IMR-90 (cell line): Measurements from ENCODE around the gene KNCN. TPM values are rescaled to one million over a fixed set of nuclear protein-coding genes. Genes with fewer than 3 reads are reported as not detected.

Experiments used
- ATAC-seq: fragments of 200-7000 bp; cut with Tn5 transposase; 2 replicates; pipeline ENCODE4 v1.9.1; 2020; ENCODE audit warnings: low read depth, mild to moderate bottlenecking, moderate library complexity
- BruUV-seq: library from RNA; stranded (reverse); fragments of 400-500 nt; replicated peaks from 2 replicates; lab custom pipeline; 2021; lab: Mats Ljungman, UMichigan
- CTCF ChIA-PET: fragments of 300-600 bp; formaldehyde crosslinking; extraction: SDS; loops from one replicate; lab custom pipeline; 2021; ENCODE audit warnings: antibody characterized with exemption; lab: Yijun Ruan, JAX
- POLR2A ChIA-PET: fragments of 300-600 bp; sonication (Branson Sonifier 250); formaldehyde crosslinking; loops from one replicate; lab custom pipeline; 2022; ENCODE audit warnings: antibody characterized with exemption; ENCODE audit not compliant: unreplicated experiment; lab: Charles Lee
- DNase-seq: peaks from one replicate; pipeline ENCODE4 v3.0.0; 2013
- H2AFZ ChIP-seq: replicated peaks from 2 replicates; pipeline ENCODE3; 2013; ENCODE audit warnings: low read length, mild to moderate bottlenecking; ENCODE audit not compliant: poor library complexity
- H2AK5ac ChIP-seq: 2 replicates; pipeline ENCODE4 v1.6.1; 2013; ENCODE audit warnings: low read depth, low read length, inconsistent platforms
- H2AK9ac ChIP-seq: replicated peaks from 2 replicates; pipeline ENCODE3; 2013; ENCODE audit warnings: mild to moderate bottlenecking, low read depth, low read length, moderate library complexity; ENCODE audit not compliant: poor library complexity
- H2BK120ac ChIP-seq: 2 replicates; pipeline ENCODE4 v1.6.1; 2013; ENCODE audit warnings: low read depth, low read length, inconsistent platforms
- H2BK15ac ChIP-seq: 3 replicates; pipeline ENCODE4 v1.6.1; 2013; ENCODE audit warnings: low read depth, low read length, inconsistent platforms
- H2BK20ac ChIP-seq: 2 replicates; pipeline ENCODE4 v1.6.1; 2013; ENCODE audit warnings: low read depth, mild to moderate bottlenecking, inconsistent platforms, low read length, moderate library complexity
- H2BK5ac ChIP-seq: 2 replicates; pipeline ENCODE4 v1.6.1; 2013; ENCODE audit warnings: mild to moderate bottlenecking, low read depth, low read length, inconsistent platforms; ENCODE audit not compliant: poor library complexity, severe bottlenecking
- H3K14ac ChIP-seq: replicated peaks from 2 replicates; pipeline ENCODE4 v1.6.1; 2013; ENCODE audit warnings: low read depth, low read length, inconsistent platforms
- H3K18ac ChIP-seq: 2 replicates; pipeline ENCODE4 v1.6.1; 2013; ENCODE audit warnings: low read depth, low read length, control low read depth
- H3K23ac ChIP-seq: 2 replicates; pipeline ENCODE4 v1.6.1; 2013; ENCODE audit warnings: low read depth, low read length, inconsistent platforms
- H3K27ac ChIP-seq: 2 replicates; pipeline ENCODE4 v1.5.1; 2013; ENCODE audit warnings: mild to moderate bottlenecking, control low read depth, low read length; ENCODE audit not compliant: insufficient read depth
- H3K27me3 ChIP-seq: 2 replicates; pipeline ENCODE4 v1.6.1; 2013; ENCODE audit warnings: low read length; ENCODE audit not compliant: control insufficient read depth, insufficient read depth
- H3K36me3 ChIP-seq: 2 replicates; pipeline ENCODE4 v1.6.1; 2013; ENCODE audit warnings: low read length, mixed read lengths; ENCODE audit not compliant: control insufficient read depth, insufficient read depth
- H3K4ac ChIP-seq: 2 replicates; pipeline ENCODE4 v1.6.1; 2013; ENCODE audit warnings: low read depth, low read length, inconsistent platforms
- H3K4me1 ChIP-seq: 2 replicates; pipeline ENCODE4 v1.6.1; 2013; ENCODE audit warnings: low read length, mixed read lengths; ENCODE audit not compliant: control insufficient read depth, insufficient read depth
- H3K4me2 ChIP-seq: 2 replicates; pipeline ENCODE4 v1.6.1; 2013; ENCODE audit warnings: low read depth, mild to moderate bottlenecking, control low read depth, low read length, moderate library complexity
- H3K4me3 ChIP-seq: 2 replicates; pipeline ENCODE4 v1.5.1; 2013; ENCODE audit warnings: low read depth, mild to moderate bottlenecking, control low read depth, low read length, moderate library complexity; ENCODE audit not compliant: insufficient read depth
- H3K56ac ChIP-seq: 2 replicates; pipeline ENCODE4 v1.6.1; 2013; ENCODE audit warnings: low read length, inconsistent platforms; ENCODE audit not compliant: insufficient read depth; ENCODE audit errors: extremely low read depth
- H3K79me1 ChIP-seq, 2 experiments: 2 replicates each; pipeline ENCODE4 v1.6.1; 2013; ENCODE audit warnings: low read length in 2 of 2, inconsistent platforms in 1 of 2, low read depth in 1 of 2
- H3K9ac ChIP-seq: 2 replicates; pipeline ENCODE4 v1.6.1; 2013; ENCODE audit warnings: low read depth, low read length, control low read depth
- H3K9me1 ChIP-seq: 2 replicates; pipeline ENCODE4 v1.6.1; 2013; ENCODE audit warnings: low read length, inconsistent platforms; ENCODE audit not compliant: insufficient read depth
- H3K9me3 ChIP-seq: 2 replicates; pipeline ENCODE4 v1.6.1; 2013; ENCODE audit warnings: low read length; ENCODE audit not compliant: control insufficient read depth, insufficient read depth
- H4K20me1 ChIP-seq: 2 replicates; pipeline ENCODE4 v1.6.1; 2013; ENCODE audit warnings: low read length, inconsistent platforms; ENCODE audit not compliant: insufficient read depth
- H4K5ac ChIP-seq: 2 replicates; pipeline ENCODE4 v1.6.1; 2013; ENCODE audit warnings: mild to moderate bottlenecking, low read depth, low read length, control low read depth
- H4K8ac ChIP-seq, 2 experiments: 2 replicates each; pipeline ENCODE4 v1.6.1; 2013; ENCODE audit warnings: low read depth in 2 of 2, low read length in 2 of 2, control low read depth in 1 of 2, inconsistent platforms in 1 of 2
- H4K91ac ChIP-seq: 2 replicates; pipeline ENCODE4 v1.6.1; 2013; ENCODE audit warnings: low read depth, low read length, inconsistent platforms; ENCODE audit not compliant: insufficient read depth
- BHLHE40 ChIP-seq: fragments of 150-350 bp; IDR thresholded peaks from 2 replicates; pipeline ENCODE4 v1.6.1; 2016; ENCODE audit warnings: mild to moderate bottlenecking, low read depth, low read length
- CEBPB ChIP-seq: IDR thresholded peaks from 2 replicates; pipeline ENCODE4 v1.6.1; 2012; ENCODE audit warnings: low read depth, low read length, improper control_type of control experiment
- CHD1 ChIP-seq: IDR thresholded peaks from 2 replicates; pipeline ENCODE4 v1.6.1; 2012; ENCODE audit warnings: low read depth, low read length, improper control_type of control experiment
- FOS ChIP-seq: fragments of 150-350 bp; IDR thresholded peaks from 2 replicates; pipeline ENCODE4 v1.6.1; 2016; ENCODE audit warnings: low read depth, low read length
- MAFK ChIP-seq: IDR thresholded peaks from 2 replicates; pipeline ENCODE4 v1.6.1; 2012; ENCODE audit warnings: low read depth, low read length, improper control_type of control experiment
- MAZ ChIP-seq: IDR thresholded peaks from 2 replicates; pipeline ENCODE4 v1.6.1; 2012; ENCODE audit warnings: low read depth, mild to moderate bottlenecking, low read length, improper control_type of control experiment, moderate library complexity, borderline replicate concordance
- MXI1 ChIP-seq: IDR thresholded peaks from 2 replicates; pipeline ENCODE4 v1.6.1; 2012; ENCODE audit warnings: low read depth, mild to moderate bottlenecking, low read length, moderate library complexity, borderline replicate concordance
- NFE2L2 ChIP-seq: fragments of 150-350 bp; IDR thresholded peaks from 2 replicates; pipeline ENCODE4 v1.6.1; 2016; ENCODE audit warnings: low read depth, mild to moderate bottlenecking, low read length
- POLR2A ChIP-seq: IDR thresholded peaks from 2 replicates; pipeline ENCODE4 v1.6.1; 2012; ENCODE audit warnings: mild to moderate bottlenecking, low read depth, low read length
- RAD21 ChIP-seq: IDR thresholded peaks from 2 replicates; pipeline ENCODE4 v1.6.1; 2012; ENCODE audit warnings: low read length, improper control_type of control experiment
- RCOR1 ChIP-seq: IDR thresholded peaks from 2 replicates; pipeline ENCODE4 v1.6.1; 2012; ENCODE audit warnings: mild to moderate bottlenecking, low read length, improper control_type of control experiment; ENCODE audit not compliant: insufficient replicate concordance
- RFX5 ChIP-seq: IDR thresholded peaks from 2 replicates; pipeline ENCODE4 v1.8.0; 2012; ENCODE audit warnings: low read depth, mild to moderate bottlenecking, low read length, moderate library complexity
- SMC3 ChIP-seq: fragments of 150-350 bp; IDR thresholded peaks from 2 replicates; pipeline ENCODE4 v1.6.1; 2016; ENCODE audit warnings: low read depth, mild to moderate bottlenecking, antibody characterized with exemption, low read length, moderate library complexity
- WGBS, 2 experiments: methylation state at CpG; one replicate each; pipeline versions ENCODE4 v1.1.5 to v1.1.7; 2013; ENCODE audit warnings: missing lambda C conversion rate in 2 of 2; ENCODE audit not compliant: insufficient read length in 1 of 2; ENCODE audit errors: extremely low coverage in 2 of 2; 5-methylcytosine and 5-hydroxymethylcytosine counted together
- dilution Hi-C: fragments of 300-500 bp; cut with HindIII; formaldehyde crosslinking; loops from one replicate; pipeline ENCODE4 v1.14.3; 2018; ENCODE audit warnings: low sequenced_read_pairs; ENCODE audit not compliant: unreplicated experiment
- in situ Hi-C: fragments of 300-500 bp; cut with MboI; formaldehyde crosslinking; loops from 3 replicates; pipeline ENCODE4 v1.14.3; 2019; ENCODE audit warnings: low sequenced_read_pairs, inconsistent platforms, mixed read lengths
- intact Hi-C: fragments of 100-400 bp; cut with micrococcal nuclease; formaldehyde crosslinking; loops from 2 replicates; pipeline ENCODE4 v1.10.0; 2022
- polyA plus RNA-seq, 3 experiments: library from polyadenylated mRNA; depleted of rRNA; stranded (reverse); fragments of >200 nt; gene quantifications; 2 replicates each; pipeline ENCODE4 v1.2.3, GENCODE V29; 2012; ENCODE audit warnings: low replicate concordance in 1 of 3
- total RNA-seq: library from RNA; depleted of rRNA; stranded (reverse); fragments of >200 nt; gene quantifications from 2 replicates; pipeline ENCODE4 v1.2.3, GENCODE V29; 2012
- TF ChIP-seq, protein P1 (sequence below): conservative IDR thresholded peaks from 2 replicates; pipeline ENCODE4 v1.5.1; 2012; ENCODE audit warnings: mild to moderate bottlenecking, low read depth, low read length, improper control_type of control experiment
- TF ChIP-seq, protein P2 (sequence below): fragments of 150-350 bp; IDR thresholded peaks from 2 replicates; pipeline ENCODE4 v1.6.1; 2016; ENCODE audit warnings: low read depth, mild to moderate bottlenecking, low read length, moderate library complexity, borderline replicate concordance
- TF ChIP-seq, protein P3 (sequence below): fragments of 150-350 bp; IDR thresholded peaks from 2 replicates; pipeline ENCODE4 v1.6.1; 2017; ENCODE audit warnings: mild to moderate bottlenecking, antibody characterized with exemption, low read length, low read depth

KNCN gene
- total and polyA plus RNA-seq, 2 of the 4 experiments (the other 2 are of a cell fraction) = not detected

DNA sequence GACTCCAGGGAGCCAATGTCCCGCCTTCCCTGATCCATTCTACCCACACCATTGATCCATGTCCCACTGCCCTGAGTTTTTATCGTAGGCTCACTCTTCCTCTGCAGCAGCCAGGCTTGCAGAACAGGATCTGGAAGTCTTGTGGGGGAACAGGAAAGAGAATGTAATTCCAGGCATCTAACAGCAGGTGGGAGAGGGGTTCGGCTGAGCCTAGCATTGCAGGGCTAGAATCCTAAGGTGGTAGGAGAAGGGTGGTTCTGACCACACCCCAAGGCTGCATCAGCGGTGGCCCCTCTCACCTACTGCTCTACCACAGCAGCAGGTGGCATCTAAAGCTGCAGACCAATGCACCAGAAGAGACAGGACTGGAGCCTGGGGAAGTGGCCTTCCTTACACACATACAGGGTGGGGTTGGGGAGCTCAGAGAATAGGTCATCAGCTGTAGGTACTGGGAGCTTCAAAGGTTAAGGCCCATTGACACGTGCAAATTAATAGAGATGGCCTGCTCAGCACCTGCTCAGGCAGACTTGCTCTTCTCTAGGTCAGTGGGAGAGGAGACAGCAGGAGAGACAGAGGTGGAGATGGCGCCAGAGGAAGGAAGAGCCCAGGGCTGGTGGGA is 20.5 kb downstream of the KNCN start:
- dilution Hi-C loops (no loop called here), intact Hi-C loops (loop anchor here (10.0 kb wide), 1 partner anchor 644 kb away; no protein-coding TSS in a partner anchor), in situ Hi-C loops (no loop called here)
- no peak overlapping the region for H2BK120ac ChIP-seq
- H3K27me3 ChIP-seq = peaks cover 65% of the 10 kb centered on the region
- no peak overlapping the region for H2AK5ac ChIP-seq
- no peaks in the 10 kb centered on the region for H3K36me3 ChIP-seq
- H4K5ac ChIP-seq = no peak overlapping the region
- no peak overlapping the region for H2AK9ac ChIP-seq
- H3K14ac ChIP-seq = no peak overlapping the region
- H2BK15ac ChIP-seq = no peak overlapping the region
- H3K56ac ChIP-seq = no peak overlapping the region
- no peak overlapping the region for H2AFZ ChIP-seq
- ChIA-PET POLR2A (no interaction called here), CTCF (no interaction called here)
- no peak overlapping the region for H3K4ac ChIP-seq
- 80% methylated on average over 1 of the region's 6 CpGs; no CpG with 5 or more reads in 1 of the 2 experiments for WGBS, 2 experiments
- H4K8ac ChIP-seq = no peak overlapping the region
- no peak for DNase-seq
- no peak overlapping the region for H3K4me3 ChIP-seq
- no peak overlapping the region for H4K91ac ChIP-seq
- no peak overlapping the region for H2BK5ac ChIP-seq
- H3K9me1 ChIP-seq = no peaks in the 10 kb centered on the region
- H3K79me1 ChIP-seq = no peaks in the 10 kb centered on the region
- no peaks in the 10 kb centered on the region for H3K4me1 ChIP-seq
- H2BK20ac ChIP-seq = no peak overlapping the region
- TF ChIP-seq NFE2L2 (no peak), CEBPB (no peak), CHD1 (no peak), POLR2A (no peak), MXI1 (no peak), FOS (no peak), MAFK (no peak), RAD21 (peak; percentile 20; the same call in 1 of the 2 replicates), BHLHE40 (no peak), MAZ (no peak), RCOR1 (no peak), RFX5 (no peak), SMC3 (0 out of 2 replicates have a peak, but pooled peaks have one; percentile 12)
- TF ChIP-seq, protein P1, sequence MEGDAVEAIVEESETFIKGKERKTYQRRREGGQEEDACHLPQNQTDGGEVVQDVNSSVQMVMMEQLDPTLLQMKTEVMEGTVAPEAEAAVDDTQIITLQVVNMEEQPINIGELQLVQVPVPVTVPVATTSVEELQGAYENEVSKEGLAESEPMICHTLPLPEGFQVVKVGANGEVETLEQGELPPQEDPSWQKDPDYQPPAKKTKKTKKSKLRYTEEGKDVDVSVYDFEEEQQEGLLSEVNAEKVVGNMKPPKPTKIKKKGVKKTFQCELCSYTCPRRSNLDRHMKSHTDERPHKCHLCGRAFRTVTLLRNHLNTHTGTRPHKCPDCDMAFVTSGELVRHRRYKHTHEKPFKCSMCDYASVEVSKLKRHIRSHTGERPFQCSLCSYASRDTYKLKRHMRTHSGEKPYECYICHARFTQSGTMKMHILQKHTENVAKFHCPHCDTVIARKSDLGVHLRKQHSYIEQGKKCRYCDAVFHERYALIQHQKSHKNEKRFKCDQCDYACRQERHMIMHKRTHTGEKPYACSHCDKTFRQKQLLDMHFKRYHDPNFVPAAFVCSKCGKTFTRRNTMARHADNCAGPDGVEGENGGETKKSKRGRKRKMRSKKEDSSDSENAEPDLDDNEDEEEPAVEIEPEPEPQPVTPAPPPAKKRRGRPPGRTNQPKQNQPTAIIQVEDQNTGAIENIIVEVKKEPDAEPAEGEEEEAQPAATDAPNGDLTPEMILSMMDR = peak; percentile 21; the same call in 1 of the 2 replicates
- TF ChIP-seq, protein P2, sequence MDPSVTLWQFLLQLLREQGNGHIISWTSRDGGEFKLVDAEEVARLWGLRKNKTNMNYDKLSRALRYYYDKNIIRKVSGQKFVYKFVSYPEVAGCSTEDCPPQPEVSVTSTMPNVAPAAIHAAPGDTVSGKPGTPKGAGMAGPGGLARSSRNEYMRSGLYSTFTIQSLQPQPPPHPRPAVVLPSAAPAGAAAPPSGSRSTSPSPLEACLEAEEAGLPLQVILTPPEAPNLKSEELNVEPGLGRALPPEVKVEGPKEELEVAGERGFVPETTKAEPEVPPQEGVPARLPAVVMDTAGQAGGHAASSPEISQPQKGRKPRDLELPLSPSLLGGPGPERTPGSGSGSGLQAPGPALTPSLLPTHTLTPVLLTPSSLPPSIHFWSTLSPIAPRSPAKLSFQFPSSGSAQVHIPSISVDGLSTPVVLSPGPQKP = no peak
- TF ChIP-seq, protein P3, sequence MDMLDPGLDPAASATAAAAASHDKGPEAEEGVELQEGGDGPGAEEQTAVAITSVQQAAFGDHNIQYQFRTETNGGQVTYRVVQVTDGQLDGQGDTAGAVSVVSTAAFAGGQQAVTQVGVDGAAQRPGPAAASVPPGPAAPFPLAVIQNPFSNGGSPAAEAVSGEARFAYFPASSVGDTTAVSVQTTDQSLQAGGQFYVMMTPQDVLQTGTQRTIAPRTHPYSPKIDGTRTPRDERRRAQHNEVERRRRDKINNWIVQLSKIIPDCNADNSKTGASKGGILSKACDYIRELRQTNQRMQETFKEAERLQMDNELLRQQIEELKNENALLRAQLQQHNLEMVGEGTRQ = no peak
- no peak overlapping the region for H3K18ac ChIP-seq
- no peak for ATAC-seq
- BruUV-seq = no TSS peak
- no peak overlapping the region for H3K27ac ChIP-seq
- H3K9ac ChIP-seq = no peak overlapping the region
- H4K20me1 ChIP-seq = no peaks in the 10 kb centered on the region
- no peaks in the 10 kb centered on the region for H3K9me3 ChIP-seq
- no peak overlapping the region for H3K23ac ChIP-seq
- no peak overlapping the region for H3K4me2 ChIP-seq
